GM19468 (cell line): ENCODE data around the gene MYO9B.
"Not testable (repeated sequence)": the region's sequence is repeated elsewhere in the genome, so short reads cannot be mapped to it uniquely, and the experiment has no call there.

Source experiments
- ATAC-seq: cut with Tn5 transposase; IDR thresholded peaks from one replicate; pipeline ENCODE4 v1.9.1; 2021; ENCODE audit warnings: mild to moderate bottlenecking, moderate library complexity, moderate number of reproducible peaks; ENCODE audit not compliant: unreplicated experiment; ENCODE audit errors: extremely low read depth

MYO9B gene

GRCh38 chr19:17163652-17164051 is 88.1 kb downstream of the MYO9B start:
- no peak for ATAC-seq

GRCh38 chr19:17164639-17165038 is 89.1 kb downstream of the MYO9B start:
- no peak for ATAC-seq

GRCh38 chr19:17165715-17166114 is 90.1 kb downstream of the MYO9B start:
- no peak for ATAC-seq

GRCh38 chr19:17170538-17171297 is 95.1 kb downstream of the MYO9B start:
- no peak for ATAC-seq

GRCh38 chr19:17171874-17172273 is 96.3 kb downstream of the MYO9B start:
- ATAC-seq, result no peak

- no peak for ATAC-seq
Measured at GRCh38 chr19:17172624-17173345, 97.2 kb downstream of the MYO9B start.

- no peak for ATAC-seq
Measured at GRCh38 chr19:17178291-17178690, 102.7 kb downstream of the MYO9B start.

- no peak for ATAC-seq
Measured at GRCh38 chr19:17180997-17181702, 105.6 kb downstream of the MYO9B start.

GRCh38 chr19:17183271-17183761 is 107.7 kb downstream of the MYO9B start:
- no peak for ATAC-seq

- ATAC-seq, result no peak
Measured at GRCh38 chr19:17183858-17184321, 108.3 kb downstream of the MYO9B start.

GRCh38 chr19:17184371-17184841 is 108.8 kb downstream of the MYO9B start:
- ATAC-seq, result no peak

GRCh38 chr19:17185590-17185989 is 110.0 kb downstream of the MYO9B start:
- no peak for ATAC-seq

GRCh38 chr19:17191736-17192135 is 116.2 kb downstream of the MYO9B start:
- ATAC-seq, result not testable (repeated sequence)

- no peak for ATAC-seq
Measured at GRCh38 chr19:17192751-17193150, 117.2 kb downstream of the MYO9B start.

GRCh38 chr19:17194608-17195007 is 119.0 kb downstream of the MYO9B start:
- no peak for ATAC-seq

- ATAC-seq, result no peak
Measured at GRCh38 chr19:17195106-17195505, 119.5 kb downstream of the MYO9B start.

GRCh38 chr19:17196610-17197009 is 121.0 kb downstream of the MYO9B start:
- no peak for ATAC-seq

GRCh38 chr19:17197666-17198065 is 122.1 kb downstream of the MYO9B start:
- no peak for ATAC-seq

- no peak for ATAC-seq
Measured at GRCh38 chr19:17200408-17201079, 125.0 kb downstream of the MYO9B start.

- no peak for ATAC-seq
Measured at GRCh38 chr19:17202249-17202648, 126.7 kb downstream of the MYO9B start.
